Caco-2 (cell line): ENCODE results near the gene CDK5RAP2. TPM values are rescaled to one million over a fixed set of nuclear protein-coding genes. Genes with fewer than 3 reads are reported as not detected.
"Not testable (repeated sequence)": the region's sequence is repeated elsewhere in the genome, so short reads cannot be mapped to it uniquely, and the experiment has no call there.

ENCODE experiments used
- BruUV-seq: library from RNA; stranded (reverse); fragments of 400-500 nt; replicated peaks from 2 replicates; lab custom pipeline; 2021; lab: Mats Ljungman, UMichigan
- CTCF ChIA-PET: fragments of 300-600 bp; sonication (Branson Sonifier 250); formaldehyde crosslinking; loops from one replicate; lab custom pipeline; 2022; ENCODE audit warnings: antibody characterized with exemption; lab: Charles Lee
- POLR2A ChIA-PET: fragments of 300-600 bp; sonication (Branson Sonifier 250); formaldehyde crosslinking; loops from one replicate; lab custom pipeline; 2022; ENCODE audit warnings: antibody characterized with exemption; lab: Charles Lee
- DNase-seq, 2 experiments: peaks; one replicate each; pipeline versions ENCODE4 v3.0.0 to v3.0.0-alpha.2; 2020 to 2022
- H3K27me3 ChIP-seq: replicated peaks from 2 replicates; pipeline ENCODE4 v1.6.0; 2011; ENCODE audit warnings: low read length; ENCODE audit not compliant: control insufficient read depth, insufficient read depth
- H3K36me3 ChIP-seq: 2 replicates; pipeline ENCODE4 v1.5.1; 2011; ENCODE audit warnings: low read length; ENCODE audit not compliant: control insufficient read depth, insufficient read depth
- H3K4me1 ChIP-seq: fragments of 250-450 bp; sonication (Bioruptor Pico); 2 replicates; pipeline ENCODE4 v1.5.1; 2020; ENCODE audit warnings: mild to moderate bottlenecking
- H3K4me3 ChIP-seq: 2 replicates; pipeline ENCODE4 v1.5.1; 2011; ENCODE audit warnings: low read depth, mild to moderate bottlenecking, control low read depth, low read length
- H3K9me3 ChIP-seq: fragments of 250-450 bp; sonication (Bioruptor Pico); 2 replicates; pipeline ENCODE4 v1.5.1; 2020; ENCODE audit warnings: mild to moderate bottlenecking, moderate library complexity
- H3K27ac Mint-ChIP-seq: one replicate; pipeline ENCODE4 v1.8.0; 2022; ENCODE audit warnings: mixed read lengths; ENCODE audit not compliant: unreplicated experiment
- H3K27me3 Mint-ChIP-seq: one replicate; pipeline ENCODE4 v1.8.0; 2022; ENCODE audit warnings: mixed read lengths; ENCODE audit not compliant: insufficient read depth, unreplicated experiment
- H3K36me3 Mint-ChIP-seq: one replicate; pipeline ENCODE4 v1.8.0; 2022; ENCODE audit warnings: mild to moderate bottlenecking, mixed read lengths; ENCODE audit not compliant: insufficient read depth, unreplicated experiment
- H3K4me1 Mint-ChIP-seq: one replicate; pipeline ENCODE4 v1.8.0; 2022; ENCODE audit warnings: low read depth, mixed read lengths; ENCODE audit not compliant: unreplicated experiment
- H3K4me3 Mint-ChIP-seq: one replicate; pipeline ENCODE4 v1.8.0; 2022; ENCODE audit warnings: mild to moderate bottlenecking, moderate library complexity, mixed read lengths; ENCODE audit not compliant: unreplicated experiment
- H3K9me3 Mint-ChIP-seq: one replicate; pipeline ENCODE4 v1.8.0; 2022; ENCODE audit warnings: mixed read lengths; ENCODE audit not compliant: unreplicated experiment
- CTCF ChIP-seq, 2 experiments: fragments of 200-600 bp in 1 of 2; IDR thresholded peaks; 1 replicate in 1 of 2; 2 replicates in 1 of 2; pipeline versions ENCODE4 v1.5.1 to v1.8.0; 2011 to 2022; ENCODE audit warnings: antibody characterized with exemption in 1 of 2, control low read depth in 1 of 2, inconsistent platforms in 1 of 2, low read depth in 1 of 2, low read length in 1 of 2, mild to moderate bottlenecking in 1 of 2, moderate library complexity in 1 of 2; ENCODE audit not compliant: insufficient read depth in 1 of 2, severe bottlenecking in 1 of 2, unreplicated experiment in 1 of 2
- intact Hi-C: fragments of 100-400 bp; cut with micrococcal nuclease; formaldehyde crosslinking; loops from one replicate; pipeline ENCODE4 v1.10.0; 2022; ENCODE audit not compliant: unreplicated experiment
- total RNA-seq: library from RNA; stranded (reverse); gene quantifications from 2 replicates; pipeline ENCODE4 v1.2.3, GENCODE V29; 2022

The CDK5RAP2 gene
- total RNA-seq, 1 experiment from 2014 or later = 71.3 TPM

DNA sequence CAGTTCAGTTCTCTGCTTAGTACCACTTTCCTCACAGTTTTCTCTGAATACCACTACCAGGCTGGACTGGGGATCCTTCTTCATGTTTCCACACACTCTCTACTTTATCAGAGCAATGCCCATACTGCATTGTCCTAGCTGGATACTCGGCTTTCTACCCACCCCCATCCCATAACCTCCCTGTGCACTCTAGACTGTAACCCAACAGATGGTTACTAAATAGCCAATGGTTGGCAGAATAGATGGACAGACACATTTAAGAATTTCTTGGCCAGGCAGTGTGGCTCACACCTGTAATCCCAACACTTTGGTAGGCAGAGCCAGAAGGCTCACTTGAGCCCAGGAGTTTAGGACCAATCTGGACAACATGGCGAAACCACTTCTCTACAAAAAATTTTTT lies 22.8 kb downstream of the CDK5RAP2 start:
- intact Hi-C loops = no loop called here
- H3K27me3 ChIP-seq = no peaks in the 10 kb centered on the region
- H3K4me3 Mint-ChIP-seq = no peak overlapping the region
- no peaks in the 10 kb centered on the region for H3K9me3 Mint-ChIP-seq
- no peaks in the 10 kb centered on the region for H3K36me3 ChIP-seq
- no peaks in the 10 kb centered on the region for H3K4me1 Mint-ChIP-seq
- H3K4me1 ChIP-seq = no peaks in the 10 kb centered on the region
- peaks cover 33% of the 10 kb centered on the region for H3K36me3 Mint-ChIP-seq
- H3K27me3 Mint-ChIP-seq = no peaks in the 10 kb centered on the region
- CTCF ChIA-PET = no interaction called here
- no TSS peak for BruUV-seq
- H3K27ac Mint-ChIP-seq = no peak overlapping the region
- H3K4me3 ChIP-seq = no peak overlapping the region
- H3K9me3 ChIP-seq = no peaks in the 10 kb centered on the region
- no peak for TF ChIP-seq CTCF (IDR thresholded peaks at IDR 0.05; ENCODE audit: insufficient read depth in 1 of 2, low read depth in 1 of 2, low read length in 1 of 2, severe bottlenecking in 1 of 2, unreplicated experiment in 1 of 2)
- DNase-seq = no peak
- POLR2A ChIA-PET = no interaction called here

- no peak overlapping the region for H3K27ac Mint-ChIP-seq
- peaks cover 34% of the 10 kb centered on the region for H3K36me3 Mint-ChIP-seq
- H3K4me3 Mint-ChIP-seq = no peak overlapping the region
- H3K9me3 Mint-ChIP-seq = no peaks in the 10 kb centered on the region
- TF ChIP-seq CTCF (IDR thresholded peaks at IDR 0.05; ENCODE audit: insufficient read depth in 1 of 2, low read depth in 1 of 2, low read length in 1 of 2, severe bottlenecking in 1 of 2, unreplicated experiment in 1 of 2) = no peak
- Histone ChIP-seq H3K36me3 (no peaks in the 10 kb centered on the region), H3K9me3 (no peaks in the 10 kb centered on the region), H3K27me3 (no peaks in the 10 kb centered on the region), H3K4me3 (no peak overlapping the region), H3K4me1 (no peaks in the 10 kb centered on the region)
- intact Hi-C loops = no loop called here
- no TSS peak for BruUV-seq
- CTCF ChIA-PET = no interaction called here
- no peaks in the 10 kb centered on the region for H3K4me1 Mint-ChIP-seq
- POLR2A ChIA-PET = no interaction called here
- H3K27me3 Mint-ChIP-seq = no peaks in the 10 kb centered on the region
- DNase-seq = no peak
These were observed 23.2 kb downstream of the CDK5RAP2 start for GRCh38 chr9:120556775-120557174.

GRCh38 chr9:120555839-120556238 lies 24.1 kb downstream of the CDK5RAP2 start:
- Mint-ChIP-seq H3K27ac (no peak overlapping the region), H3K36me3 (peaks cover 39% of the 10 kb centered on the region), H3K9me3 (no peaks in the 10 kb centered on the region), H3K4me3 (no peak overlapping the region), H3K27me3 (no peaks in the 10 kb centered on the region), H3K4me1 (no peaks in the 10 kb centered on the region)
- intact Hi-C loops = no loop called here
- no peaks in the 10 kb centered on the region for H3K4me1 ChIP-seq
- no peaks in the 10 kb centered on the region; the same call in 1 of the 2 replicates for H3K9me3 ChIP-seq
- no peak for TF ChIP-seq CTCF (IDR thresholded peaks at IDR 0.05; ENCODE audit: insufficient read depth in 1 of 2, low read depth in 1 of 2, low read length in 1 of 2, severe bottlenecking in 1 of 2, unreplicated experiment in 1 of 2)
- no peaks in the 10 kb centered on the region for H3K27me3 ChIP-seq
- ChIA-PET POLR2A (no interaction called here), CTCF (no interaction called here)
- H3K4me3 ChIP-seq = no peak overlapping the region
- DNase-seq = no peak
- no peaks in the 10 kb centered on the region for H3K36me3 ChIP-seq
- no TSS peak for BruUV-seq

- H3K4me1 ChIP-seq, H3K4me1 Mint-ChIP-seq, H3K9me3 ChIP-seq, CTCF ChIA-PET, H3K36me3 ChIP-seq, H3K4me3 Mint-ChIP-seq, H3K27ac Mint-ChIP-seq, H3K27me3 ChIP-seq, intact Hi-C loops, H3K4me3 ChIP-seq, BruUV-seq, H3K9me3 Mint-ChIP-seq, POLR2A ChIA-PET, H3K27me3 Mint-ChIP-seq, DNase-seq: not testable (repeated sequence)
- peaks cover 41% of the 10 kb centered on the region for H3K36me3 Mint-ChIP-seq
These were observed 27.7 kb downstream of the CDK5RAP2 start for GRCh38 chr9:120552210-120552704.
